Activated T-helper 1 cell treated with anti-CD3 and anti-CD28 coated beads, Interleukin-12 subunit alpha, Interleukin-12 subunit beta, Interleukin-2, Interleukin-4 antibody, amounts not matched to agents 30 ng/mL and 10 ng/mL and 1 ng/mL, durations not matched to agents 14 hours and 24 hours and 36 hours (primary cell): Measurements from ENCODE around the gene CDC45. TPM values are rescaled to one million over a fixed set of nuclear protein-coding genes. Genes with fewer than 3 reads are reported as not detected.

ENCODE experiments used
- DNase-seq: peaks from one replicate; pipeline ENCODE4 v3.0.0; 2021; ENCODE audit warnings: low spot score
- H3K27ac Mint-ChIP-seq: one replicate; pipeline ENCODE4 v1.8.0; 2021; ENCODE audit warnings: mild to moderate bottlenecking, mixed read lengths
- H3K27me3 Mint-ChIP-seq: one replicate; pipeline ENCODE4 v1.8.0; 2022; ENCODE audit warnings: mild to moderate bottlenecking, moderate library complexity, mixed read lengths; ENCODE audit not compliant: insufficient read depth
- H3K36me3 Mint-ChIP-seq: one replicate; pipeline ENCODE4 v1.8.0; 2021; ENCODE audit warnings: low read depth, mixed read lengths
- H3K4me1 Mint-ChIP-seq: one replicate; pipeline ENCODE4 v1.8.0; 2021; ENCODE audit warnings: low read depth, mixed read lengths
- H3K4me3 Mint-ChIP-seq: one replicate; pipeline ENCODE4 v1.8.0; 2021; ENCODE audit warnings: mild to moderate bottlenecking, moderate library complexity, mixed read lengths
- H3K9me3 Mint-ChIP-seq: one replicate; pipeline ENCODE4 v1.8.0; 2021; ENCODE audit warnings: mixed read lengths
- intact Hi-C: fragments of 100-400 bp; cut with micrococcal nuclease; formaldehyde crosslinking; loops from one replicate; pipeline ENCODE4 v1.15.1; 2024
- total RNA-seq: library from RNA; stranded (reverse); gene quantifications from 2 replicates; pipeline ENCODE4 v1.2.3, GENCODE V29; 2022

Gene CDC45
- total RNA-seq, 1 donor from 2014 or later = 104 TPM

- intact Hi-C loops = no loop called here
- Mint-ChIP-seq H3K4me3 (peak overlapping the region; percentile 97), H3K27me3 (no peaks in the 10 kb centered on the region), H3K27ac (peak overlapping the region; percentile 99), H3K9me3 (no peaks in the 10 kb centered on the region), H3K4me1 (peaks cover 39% of the 10 kb centered on the region), H3K36me3 (peaks cover 26% of the 10 kb centered on the region)
- DNase-seq = no peak
Measured at GRCh38 chr22:19480789-19481188, 1.1 kb downstream of the CDC45 start.

- peaks cover 31% of the 10 kb centered on the region for H3K4me1 Mint-ChIP-seq
- intact Hi-C loops = no loop called here
- no peaks in the 10 kb centered on the region for H3K9me3 Mint-ChIP-seq
- H3K4me3 Mint-ChIP-seq = no peak overlapping the region
- no peak for DNase-seq
- no peak overlapping the region for H3K27ac Mint-ChIP-seq
- peaks cover 29% of the 10 kb centered on the region for H3K36me3 Mint-ChIP-seq
- no peaks in the 10 kb centered on the region for H3K27me3 Mint-ChIP-seq
Measured at GRCh38 chr22:19482297-19482696, 2.6 kb downstream of the CDC45 start.

- intact Hi-C loops = no loop called here
- Mint-ChIP-seq H3K4me3 (no peak overlapping the region), H3K27ac (no peak overlapping the region)
Measured at GRCh38 chr22:19483481-19484244, 3.9 kb downstream of the CDC45 start.

GRCh38 chr22:19488285-19488684 is 8.6 kb downstream of the CDC45 start:
- intact Hi-C loops = no loop called here
- no peaks in the 10 kb centered on the region for H3K9me3 Mint-ChIP-seq
- peaks cover 40% of the 10 kb centered on the region for H3K36me3 Mint-ChIP-seq
- peaks cover 18% of the 10 kb centered on the region for H3K4me1 Mint-ChIP-seq
- no peaks in the 10 kb centered on the region for H3K27me3 Mint-ChIP-seq
- H3K27ac Mint-ChIP-seq = no peak overlapping the region
- no peak for DNase-seq
- no peak overlapping the region for H3K4me3 Mint-ChIP-seq

More at GRCh38 chr22:19483481-19484244, 3.9 kb downstream of the CDC45 start:
- Mint-ChIP-seq H3K36me3 (peaks cover 36% of the 10 kb centered on the region), H3K4me1 (peaks cover 26% of the 10 kb centered on the region), H3K9me3 (no peaks in the 10 kb centered on the region), H3K27me3 (no peaks in the 10 kb centered on the region)
- no peak for DNase-seq

GRCh38 chr22:19488884-19489843 is 9.4 kb downstream of the CDC45 start:
- no peak overlapping the region for H3K4me3 Mint-ChIP-seq
- intact Hi-C loops = no loop called here
- no peak overlapping the region for H3K27ac Mint-ChIP-seq
- H3K27me3 Mint-ChIP-seq = no peaks in the 10 kb centered on the region
- H3K4me1 Mint-ChIP-seq = peaks cover 13% of the 10 kb centered on the region
- no peaks in the 10 kb centered on the region for H3K9me3 Mint-ChIP-seq
- H3K36me3 Mint-ChIP-seq = peaks cover 35% of the 10 kb centered on the region
- DNase-seq = no peak

- peaks cover 13% of the 10 kb centered on the region for H3K4me1 Mint-ChIP-seq
- no peak overlapping the region for H3K4me3 Mint-ChIP-seq
- no peaks in the 10 kb centered on the region for H3K27me3 Mint-ChIP-seq
- intact Hi-C loops = no loop called here
- no peaks in the 10 kb centered on the region for H3K9me3 Mint-ChIP-seq
- no peak overlapping the region for H3K27ac Mint-ChIP-seq
- H3K36me3 Mint-ChIP-seq = peaks cover 26% of the 10 kb centered on the region
- no peak for DNase-seq
Measured at GRCh38 chr22:19490628-19491230, 11.0 kb downstream of the CDC45 start.

GRCh38 chr22:19492504-19493174 is 12.9 kb downstream of the CDC45 start:
- intact Hi-C loops = no loop called here
- Mint-ChIP-seq H3K4me3 (no peak overlapping the region), H3K4me1 (peaks cover 13% of the 10 kb centered on the region), H3K36me3 (peaks cover 29% of the 10 kb centered on the region), H3K9me3 (no peaks in the 10 kb centered on the region), H3K27me3 (no peaks in the 10 kb centered on the region), H3K27ac (peak overlapping the region; percentile 40)
- no peak for DNase-seq

- Mint-ChIP-seq H3K9me3 (no peaks in the 10 kb centered on the region), H3K4me1 (peaks cover 8% of the 10 kb centered on the region), H3K27me3 (no peaks in the 10 kb centered on the region), H3K36me3 (peaks cover 23% of the 10 kb centered on the region), H3K27ac (no peak overlapping the region), H3K4me3 (no peak overlapping the region)
- DNase-seq = no peak
- intact Hi-C loops = no loop called here
Measured at GRCh38 chr22:19494001-19494560, 14.4 kb downstream of the CDC45 start.

GRCh38 chr22:19494676-19495173 is 15.0 kb downstream of the CDC45 start:
- intact Hi-C loops = no loop called here

GRCh38 chr22:19495562-19496323 is 16.0 kb downstream of the CDC45 start:
- no peak overlapping the region for H3K27ac Mint-ChIP-seq

More at GRCh38 chr22:19494676-19495173, 15.0 kb downstream of the CDC45 start:
- no peak for DNase-seq
- peaks cover 19% of the 10 kb centered on the region for H3K36me3 Mint-ChIP-seq
- no peaks in the 10 kb centered on the region for H3K27me3 Mint-ChIP-seq
- no peak overlapping the region for H3K27ac Mint-ChIP-seq
- no peaks in the 10 kb centered on the region for H3K9me3 Mint-ChIP-seq
- no peak overlapping the region for H3K4me3 Mint-ChIP-seq
- H3K4me1 Mint-ChIP-seq = peaks cover 8% of the 10 kb centered on the region

GRCh38 chr22:19496324-19496630 is 16.6 kb downstream of the CDC45 start:
- no peak overlapping the region for H3K4me3 Mint-ChIP-seq
- H3K9me3 Mint-ChIP-seq = no peaks in the 10 kb centered on the region
- H3K27me3 Mint-ChIP-seq = no peaks in the 10 kb centered on the region
- peaks cover 8% of the 10 kb centered on the region for H3K4me1 Mint-ChIP-seq
- no peak for DNase-seq
- intact Hi-C loops = loop anchor here (1.0 kb wide), 1 partner anchor 134 kb away; no protein-coding TSS in a partner anchor
- no peak overlapping the region for H3K27ac Mint-ChIP-seq
- peaks cover 21% of the 10 kb centered on the region for H3K36me3 Mint-ChIP-seq

More at GRCh38 chr22:19495562-19496323, 16.0 kb downstream of the CDC45 start:
- Mint-ChIP-seq H3K9me3 (no peaks in the 10 kb centered on the region), H3K4me3 (no peak overlapping the region), H3K4me1 (peaks cover 8% of the 10 kb centered on the region), H3K36me3 (peaks cover 18% of the 10 kb centered on the region), H3K27me3 (no peaks in the 10 kb centered on the region)
- intact Hi-C loops = loop anchor here (1.0 kb wide), 1 partner anchor 135 kb away; no protein-coding TSS in a partner anchor
- no peak for DNase-seq
